ENCODE results near the gene MALSU1. TPM values are rescaled to one million over a fixed set of nuclear protein-coding genes. Genes with fewer than 3 reads are reported as not detected.

Gene MALSU1
- total RNA-seq, 1 donor from 2014 or later, result 94.6 TPM

- DNase-seq (ENCODE audit: low read depth), result no peak
Observed at GRCh38 chr7:23335136-23335535, 36.0 kb downstream of the MALSU1 start.

- no peak for DNase-seq (ENCODE audit: low read depth)
Observed at GRCh38 chr7:23335621-23336020, 36.5 kb downstream of the MALSU1 start.

- no peak for DNase-seq (ENCODE audit: low read depth)
Observed at GRCh38 chr7:23336086-23336485, 36.9 kb downstream of the MALSU1 start.

GRCh38 chr7:23336799-23337283 lies 37.7 kb downstream of the MALSU1 start:
- DNase-seq (ENCODE audit: low read depth), result no peak

GRCh38 chr7:23337374-23337773 lies 38.2 kb downstream of the MALSU1 start:
- no peak for DNase-seq (ENCODE audit: low read depth)

GRCh38 chr7:23338439-23338838 lies 39.3 kb downstream of the MALSU1 start:
- DNase-seq (ENCODE audit: low read depth), result no peak

GRCh38 chr7:23338863-23339262 lies 39.7 kb downstream of the MALSU1 start:
- no peak for DNase-seq (ENCODE audit: low read depth)

GRCh38 chr7:23341846-23342598 lies 42.9 kb downstream of the MALSU1 start:
- peak; percentile 44 for DNase-seq (ENCODE audit: low read depth)

GRCh38 chr7:23343102-23343501 lies 44.0 kb downstream of the MALSU1 start:
- no peak for DNase-seq (ENCODE audit: low read depth)

- DNase-seq (ENCODE audit: low read depth), result no peak
Observed at GRCh38 chr7:23343806-23344475, 44.8 kb downstream of the MALSU1 start.

GRCh38 chr7:23345601-23346000 lies 46.5 kb downstream of the MALSU1 start:
- no peak for DNase-seq (ENCODE audit: low read depth)

- DNase-seq (ENCODE audit: low read depth), result no peak
Observed at GRCh38 chr7:23346316-23346715, 47.2 kb downstream of the MALSU1 start.

GRCh38 chr7:23347033-23347681 lies 48.0 kb downstream of the MALSU1 start:
- DNase-seq (ENCODE audit: low read depth), result no peak

- DNase-seq (ENCODE audit: low read depth), result peak; percentile 49
Observed at GRCh38 chr7:23347682-23348180, 48.6 kb downstream of the MALSU1 start.

GRCh38 chr7:23349484-23350157 lies 50.5 kb downstream of the MALSU1 start:
- DNase-seq (ENCODE audit: low read depth), result peak; percentile 39

- DNase-seq (ENCODE audit: low read depth), result no peak
Observed at GRCh38 chr7:23350466-23350865, 51.3 kb downstream of the MALSU1 start.

- no peak for DNase-seq (ENCODE audit: low read depth)
Observed at GRCh38 chr7:23353172-23353571, 54.0 kb downstream of the MALSU1 start.

GRCh38 chr7:23356168-23356567 lies 57.0 kb downstream of the MALSU1 start:
- no peak for DNase-seq (ENCODE audit: low read depth)

GRCh38 chr7:23356726-23357125 lies 57.6 kb downstream of the MALSU1 start:
- no peak for DNase-seq (ENCODE audit: low read depth)

GRCh38 chr7:23357190-23358093 lies 58.3 kb downstream of the MALSU1 start:
- peak; percentile 61 for DNase-seq (ENCODE audit: low read depth)
